ENCODE results near the gene CMIP. TPM values are rescaled to one million over a fixed set of nuclear protein-coding genes. Genes with fewer than 3 reads are reported as not detected.

CMIP gene
- total and polyA plus RNA-seq, 10 of the 15 experiments (the other 5 are each of a cell fraction or from before 2014, with no cell fraction given) = 1.2 to 43.2 (median 4.4) TPM

DNA sequence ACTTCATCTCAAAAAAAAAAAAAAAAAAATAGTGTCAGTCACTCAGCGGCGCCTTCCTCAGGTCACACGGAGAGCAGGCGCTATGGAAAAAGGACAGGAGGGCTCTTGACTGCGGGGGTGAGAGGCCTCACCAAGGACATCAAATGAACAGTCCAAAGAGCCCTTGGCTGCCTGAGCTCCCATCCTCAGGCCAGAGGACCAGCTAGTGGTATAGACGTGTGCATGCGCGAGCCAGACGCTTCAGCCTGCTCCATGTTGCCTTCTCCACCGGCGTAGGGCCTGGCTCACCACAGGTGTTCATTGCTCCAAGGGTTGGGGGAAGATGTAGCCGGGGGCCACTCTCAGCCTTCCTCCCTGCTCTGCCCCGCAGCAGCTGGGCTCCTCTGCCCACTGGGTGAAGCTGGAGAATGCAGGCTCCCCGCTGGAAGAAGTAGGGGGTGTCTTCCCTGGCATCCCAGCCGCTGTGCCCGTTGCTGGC is 268.7 kb downstream of the CMIP start:
- WGBS (ENCODE audit: insufficient coverage, insufficient replicate concordance, low lambda C conversion rate, missing lambda C conversion rate) = over 99% methylated on average over 16 of the region's 16 CpGs
- H3K27ac ChIP-seq (ENCODE audit: control insufficient read depth, insufficient read depth) = no peak overlapping the region
- H3K36me3 ChIP-seq (ENCODE audit: control insufficient read depth in 2 of 2, insufficient read depth in 2 of 2, low read length in 1 of 2) = peaks cover 0 to 2% of the 10 kb centered on the region in 2 experiments; a peak in 1 of 4 replicates
- ATAC-seq (no peak), FAIRE-seq (no peak), DNase-seq (ENCODE audit: low read depth, low spot score) (no peak)
- H3K9me3 ChIP-seq (replicated peaks; ENCODE audit: control insufficient read depth, insufficient read depth, low read length) = no peaks in the 10 kb centered on the region
- RAD21 ChIA-PET (ENCODE audit: unreplicated experiment) = interaction anchor here (0.6 to 2.8 kb wide), 5 partner anchors 17 to 286 kb away, joined by 3 to 15 read pairs (median 6); no protein-coding TSS in a partner anchor
- H3K4me1 ChIP-seq (ENCODE audit: control insufficient read depth, insufficient read depth, low read length) = peaks cover 27% of the 10 kb centered on the region
- no peaks in the 10 kb centered on the region for H3K27me3 ChIP-seq (replicated peaks in 1 of 2; ENCODE audit: control insufficient read depth in 2 of 2, insufficient read depth in 2 of 2, low read length in 1 of 2)
- no peaks in the 10 kb centered on the region for H4K20me1 ChIP-seq (ENCODE audit: control insufficient read depth, insufficient read depth)
- CTCF ChIA-PET = interaction anchor here (1.7 to 3.0 kb wide), 4 partner anchors 11 to 284 kb away, joined by 5 to 13 read pairs (median 6); no protein-coding TSS in a partner anchor
- SMC1A ChIA-PET (ENCODE audit: uncharacterized antibody, unreplicated experiment) = interaction anchor here (1.2 to 1.6 kb wide), 3 partner anchors 10 to 17 kb away, joined by 3 to 5 read pairs (median 4); no protein-coding TSS in a partner anchor
- no peak overlapping the region for H3K9ac ChIP-seq (ENCODE audit: control insufficient read depth, insufficient read depth, low read length)
- H3K4me2 ChIP-seq (ENCODE audit: control insufficient read depth, insufficient read depth) = no peak overlapping the region
- intact Hi-C loops (cut with micrococcal nuclease; ENCODE audit: unreplicated experiment) = no loop called here
- POLR2A ChIA-PET = interaction anchor here (0.7 kb wide), 1 partner anchor 168 kb away, joined by 4 read pairs; no protein-coding TSS in a partner anchor
- H2AFZ ChIP-seq (ENCODE audit: control insufficient read depth, low read depth, low read length) = no peak overlapping the region
- TF ChIP-seq, protein P1, sequence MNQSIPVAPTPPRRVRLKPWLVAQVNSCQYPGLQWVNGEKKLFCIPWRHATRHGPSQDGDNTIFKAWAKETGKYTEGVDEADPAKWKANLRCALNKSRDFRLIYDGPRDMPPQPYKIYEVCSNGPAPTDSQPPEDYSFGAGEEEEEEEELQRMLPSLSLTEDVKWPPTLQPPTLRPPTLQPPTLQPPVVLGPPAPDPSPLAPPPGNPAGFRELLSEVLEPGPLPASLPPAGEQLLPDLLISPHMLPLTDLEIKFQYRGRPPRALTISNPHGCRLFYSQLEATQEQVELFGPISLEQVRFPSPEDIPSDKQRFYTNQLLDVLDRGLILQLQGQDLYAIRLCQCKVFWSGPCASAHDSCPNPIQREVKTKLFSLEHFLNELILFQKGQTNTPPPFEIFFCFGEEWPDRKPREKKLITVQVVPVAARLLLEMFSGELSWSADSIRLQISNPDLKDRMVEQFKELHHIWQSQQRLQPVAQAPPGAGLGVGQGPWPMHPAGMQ (IDR thresholded peaks at IDR 0.05; ENCODE audit: borderline replicate concordance) = no peak
- TF ChIP-seq SUZ12 (IDR thresholded peaks at IDR 0.05; ENCODE audit: unreplicated experiment) (no peak), ZBED1 (IDR thresholded peaks at IDR 0.05; ENCODE audit: borderline replicate concordance) (no peak), RAD51 (IDR thresholded peaks at IDR 0.05) (no peak), TCF7 (IDR thresholded peaks at IDR 0.05; ENCODE audit: borderline replicate concordance) (no peak), GATAD2B (conservative IDR thresholded peaks at IDR 0.05; ENCODE audit: low read depth) (no peak), STAT3 (IDR thresholded peaks at IDR 0.05; ENCODE audit: low read depth, low read length) (no peak), ASH2L (IDR thresholded peaks at IDR 0.05; ENCODE audit: borderline replicate concordance, low read depth) (no peak), POU2F2 (IDR thresholded peaks at IDR 0.05; ENCODE audit: borderline replicate concordance, low read depth, low read length) (no peak), EGR1 (IDR thresholded peaks at IDR 0.05; ENCODE audit: borderline replicate concordance in 1 of 2, low read depth in 2 of 2, low read length in 2 of 2) (no peak), BCL11A (IDR thresholded peaks at IDR 0.05; ENCODE audit: low read depth, low read length) (no peak)
- TF ChIP-seq, protein P2, sequence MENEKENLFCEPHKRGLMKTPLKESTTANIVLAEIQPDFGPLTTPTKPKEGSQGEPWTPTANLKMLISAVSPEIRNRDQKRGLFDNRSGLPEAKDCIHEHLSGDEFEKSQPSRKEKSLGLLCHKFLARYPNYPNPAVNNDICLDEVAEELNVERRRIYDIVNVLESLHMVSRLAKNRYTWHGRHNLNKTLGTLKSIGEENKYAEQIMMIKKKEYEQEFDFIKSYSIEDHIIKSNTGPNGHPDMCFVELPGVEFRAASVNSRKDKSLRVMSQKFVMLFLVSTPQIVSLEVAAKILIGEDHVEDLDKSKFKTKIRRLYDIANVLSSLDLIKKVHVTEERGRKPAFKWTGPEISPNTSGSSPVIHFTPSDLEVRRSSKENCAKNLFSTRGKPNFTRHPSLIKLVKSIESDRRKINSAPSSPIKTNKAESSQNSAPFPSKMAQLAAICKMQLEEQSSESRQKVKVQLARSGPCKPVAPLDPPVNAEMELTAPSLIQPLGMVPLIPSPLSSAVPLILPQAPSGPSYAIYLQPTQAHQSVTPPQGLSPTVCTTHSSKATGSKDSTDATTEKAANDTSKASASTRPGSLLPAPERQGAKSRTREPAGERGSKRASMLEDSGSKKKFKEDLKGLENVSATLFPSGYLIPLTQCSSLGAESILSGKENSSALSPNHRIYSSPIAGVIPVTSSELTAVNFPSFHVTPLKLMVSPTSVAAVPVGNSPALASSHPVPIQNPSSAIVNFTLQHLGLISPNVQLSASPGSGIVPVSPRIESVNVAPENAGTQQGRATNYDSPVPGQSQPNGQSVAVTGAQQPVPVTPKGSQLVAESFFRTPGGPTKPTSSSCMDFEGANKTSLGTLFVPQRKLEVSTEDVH (IDR thresholded peaks at IDR 0.05; ENCODE audit: low read depth, partially characterized antibody) = no peak
- BruUV-seq (replicated peaks) = no TSS peak
- H3K4me3 ChIP-seq = no peak overlapping the region
- no peaks in the 10 kb centered on the region for H3K79me2 ChIP-seq (ENCODE audit: control insufficient read depth, insufficient read depth, low read length)
- in situ Hi-C loops (cut with MboI) = no loop called here

All from GM12878 (cell line).